Activated naive CD8-positive, alpha-beta T cell treated with anti-CD3 and anti-CD28 coated beads for 36 hours (primary cell): ENCODE results near the gene HSPB8. TPM values are rescaled to one million over a fixed set of nuclear protein-coding genes. Genes with fewer than 3 reads are reported as not detected.

ENCODE experiments used
- DNase-seq: peaks from one replicate; pipeline ENCODE4 v3.0.0; 2021
- H3K27ac Mint-ChIP-seq: one replicate; pipeline ENCODE4 v1.8.0; 2022; ENCODE audit warnings: mild to moderate bottlenecking, moderate library complexity, mixed read lengths
- H3K27me3 Mint-ChIP-seq: one replicate; pipeline ENCODE4 v1.8.0; 2022; ENCODE audit warnings: mild to moderate bottlenecking, mixed read lengths
- H3K36me3 Mint-ChIP-seq: one replicate; pipeline ENCODE4 v1.8.0; 2021; ENCODE audit warnings: mild to moderate bottlenecking, mixed read lengths
- H3K4me1 Mint-ChIP-seq: one replicate; pipeline ENCODE4 v1.8.0; 2021; ENCODE audit warnings: mixed read lengths
- H3K4me3 Mint-ChIP-seq: one replicate; pipeline ENCODE4 v1.8.0; 2022; ENCODE audit warnings: mild to moderate bottlenecking, moderate library complexity, mixed read lengths
- H3K9me3 Mint-ChIP-seq: one replicate; pipeline ENCODE4 v1.8.0; 2022; ENCODE audit warnings: mixed read lengths
- total RNA-seq, 2 experiments: library from RNA; stranded (reverse); gene quantifications; one replicate each; pipeline ENCODE4 v1.2.3, GENCODE V29; 2021

Gene HSPB8
- total RNA-seq, 2 experiments from 2014 or later = not detected

DNA sequence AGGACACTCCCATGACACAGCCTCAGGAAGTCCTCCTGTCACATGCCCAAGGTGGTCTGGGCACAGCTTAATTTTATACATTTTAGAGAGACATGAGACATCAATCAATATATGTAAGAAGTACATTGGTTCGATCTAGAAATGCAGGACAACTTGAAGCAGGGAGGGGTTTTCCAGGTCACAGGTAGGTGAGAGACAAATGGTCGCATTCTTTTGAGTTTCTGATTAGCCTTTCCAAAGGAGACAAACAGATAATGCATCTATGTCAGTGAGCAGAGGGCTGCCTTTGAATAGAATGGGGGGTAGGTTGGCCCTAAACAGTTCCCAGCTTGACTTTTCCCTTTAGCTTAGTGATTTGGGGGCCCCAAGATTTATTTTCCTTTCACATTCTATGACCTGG lies 2.5 kb downstream of the HSPB8 start:
- Mint-ChIP-seq H3K36me3 (no peaks in the 10 kb centered on the region), H3K4me1 (no peaks in the 10 kb centered on the region), H3K27me3 (peaks cover 34% of the 10 kb centered on the region), H3K4me3 (no peak overlapping the region), H3K27ac (no peak overlapping the region), H3K9me3 (no peaks in the 10 kb centered on the region)
- no peak for DNase-seq

DNA sequence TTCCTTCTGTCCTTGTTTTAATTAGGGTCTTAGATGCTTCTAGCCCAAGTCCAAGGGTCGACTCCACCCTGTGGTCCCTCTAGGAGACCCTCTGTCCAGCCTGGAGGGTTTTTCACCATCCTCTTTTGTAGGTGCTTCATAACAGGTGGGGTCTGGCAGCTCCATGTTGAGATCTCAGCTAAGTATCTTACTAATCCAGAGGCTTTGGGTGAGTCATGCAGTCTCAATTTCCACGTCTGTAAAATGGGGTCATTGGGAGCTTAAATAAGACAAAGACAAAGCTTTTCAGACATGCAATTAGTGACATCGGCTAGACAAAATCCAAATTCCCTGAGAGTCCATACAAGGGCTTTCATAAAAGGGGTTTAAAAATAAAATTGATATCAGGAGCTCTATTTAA lies 3.2 kb downstream of the HSPB8 start:
- Mint-ChIP-seq H3K36me3 (no peaks in the 10 kb centered on the region), H3K27ac (no peak overlapping the region), H3K4me1 (no peaks in the 10 kb centered on the region), H3K9me3 (no peaks in the 10 kb centered on the region), H3K4me3 (no peak overlapping the region), H3K27me3 (peaks cover 26% of the 10 kb centered on the region)
- no peak for DNase-seq

GRCh38 chr12:119182701-119183493 lies 4.2 kb downstream of the HSPB8 start:
- Mint-ChIP-seq H3K36me3 (no peaks in the 10 kb centered on the region), H3K27ac (no peak overlapping the region), H3K27me3 (peaks cover 18% of the 10 kb centered on the region), H3K4me3 (no peak overlapping the region), H3K4me1 (no peaks in the 10 kb centered on the region), H3K9me3 (no peaks in the 10 kb centered on the region)
- DNase-seq = no peak

DNA sequence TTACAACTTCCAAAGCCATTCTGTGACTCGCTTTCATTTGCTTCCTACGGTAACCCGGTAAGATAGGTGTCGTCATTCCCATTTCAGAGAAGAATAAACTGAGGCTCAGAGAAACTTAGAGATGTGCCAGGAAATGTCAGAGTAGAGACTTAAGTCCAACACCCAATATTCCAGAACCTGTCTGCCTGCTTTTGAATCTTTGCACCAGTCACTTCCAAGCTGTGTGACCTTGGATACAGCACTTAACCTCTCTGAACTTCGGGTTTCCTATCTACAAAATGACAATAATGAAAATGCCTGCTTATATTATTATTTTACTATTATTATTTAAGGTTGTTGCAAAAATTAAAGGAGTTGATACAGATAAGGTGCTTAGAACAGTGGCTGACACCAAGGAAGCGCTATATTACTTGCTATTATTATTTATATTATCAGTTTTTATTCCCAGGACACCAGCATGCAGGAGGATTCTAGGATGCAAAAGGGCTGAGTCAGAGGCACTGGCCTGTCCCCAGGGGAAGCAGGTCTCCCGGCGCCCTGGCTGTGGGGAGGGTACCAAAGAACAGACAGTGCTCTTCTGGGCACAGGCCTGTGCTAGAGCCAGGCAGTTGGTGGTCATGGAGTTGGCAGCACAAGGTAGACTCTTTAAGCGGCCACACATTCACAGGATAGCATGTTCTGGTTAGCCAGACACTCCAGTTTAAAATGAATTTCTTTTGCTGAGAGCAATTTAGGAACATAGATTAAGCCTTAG lies 5.4 kb downstream of the HSPB8 start:
- DNase-seq = no peak
- Mint-ChIP-seq H3K4me1 (no peaks in the 10 kb centered on the region), H3K9me3 (no peaks in the 10 kb centered on the region), H3K27ac (no peak overlapping the region), H3K27me3 (peaks cover 8% of the 10 kb centered on the region), H3K4me3 (no peak overlapping the region), H3K36me3 (no peaks in the 10 kb centered on the region)

DNA sequence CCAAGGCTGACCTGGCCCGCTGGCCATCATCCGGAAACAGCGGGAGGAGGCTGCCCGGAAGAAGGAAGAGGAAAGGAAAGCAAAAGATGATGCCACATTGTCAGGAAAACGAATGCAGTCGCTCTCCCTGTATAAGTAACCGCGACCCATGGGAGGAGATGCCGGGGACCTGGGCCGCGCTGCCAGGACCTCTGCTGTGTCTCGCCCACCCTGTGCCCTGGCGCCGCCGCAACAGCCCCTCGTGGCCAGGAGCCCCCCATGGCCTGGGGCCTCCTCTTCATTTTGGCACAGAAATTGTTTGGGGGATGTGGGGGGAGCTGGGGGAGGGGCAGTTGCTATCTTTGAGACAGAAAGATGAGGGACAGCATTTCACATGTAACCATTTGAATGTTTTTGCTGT lies 16.5 kb downstream of the HSPB8 start:
- Mint-ChIP-seq H3K4me1 (no peaks in the 10 kb centered on the region), H3K27ac (no peak overlapping the region), H3K4me3 (no peak overlapping the region), H3K27me3 (no peaks in the 10 kb centered on the region), H3K36me3 (no peaks in the 10 kb centered on the region), H3K9me3 (no peaks in the 10 kb centered on the region)
- DNase-seq = no peak

DNA sequence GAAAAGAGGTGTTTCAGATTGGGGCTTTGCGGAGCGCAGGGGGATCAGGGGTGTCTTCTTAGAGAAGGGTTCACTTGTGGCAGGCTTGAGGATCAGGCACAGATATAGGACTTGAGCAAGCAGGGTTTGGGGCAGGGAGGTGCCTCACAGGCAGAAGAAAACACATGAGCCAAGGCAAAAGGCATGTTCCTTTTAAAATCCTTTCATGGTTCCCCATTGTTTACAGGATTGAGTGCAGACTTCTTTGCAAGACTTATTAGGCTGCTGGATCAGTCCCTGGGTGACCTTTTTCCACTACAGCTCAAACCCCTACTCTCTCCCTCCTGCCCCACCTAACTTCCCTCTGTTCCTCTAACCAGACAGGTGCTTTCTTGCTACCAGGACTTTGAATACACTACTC lies 19.7 kb downstream of the HSPB8 start:
- H3K27ac Mint-ChIP-seq = no peak overlapping the region
- H3K9me3 Mint-ChIP-seq = no peaks in the 10 kb centered on the region
- H3K4me1 Mint-ChIP-seq = no peaks in the 10 kb centered on the region
- no peaks in the 10 kb centered on the region for H3K36me3 Mint-ChIP-seq
- DNase-seq = no peak
- H3K4me3 Mint-ChIP-seq = no peak overlapping the region
- no peaks in the 10 kb centered on the region for H3K27me3 Mint-ChIP-seq

DNA sequence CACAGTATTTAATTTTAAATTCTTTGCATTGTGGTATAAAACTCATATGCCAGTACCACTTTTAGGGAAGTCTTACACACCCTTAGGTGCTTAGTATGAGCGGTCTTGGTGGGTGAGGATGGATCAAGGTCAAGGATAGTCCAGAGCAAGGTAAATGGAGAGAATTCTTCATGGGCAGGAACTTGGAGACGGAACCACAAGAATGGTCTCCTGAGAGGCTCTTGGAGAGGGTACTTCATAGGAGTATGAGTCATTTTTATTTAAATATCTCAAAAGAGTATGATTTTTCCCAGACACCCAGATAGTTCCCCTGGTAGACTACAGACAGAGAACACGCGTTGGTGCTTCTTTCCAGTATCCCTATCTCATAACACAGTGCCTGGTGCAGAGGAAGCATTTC lies 21.9 kb downstream of the HSPB8 start:
- Mint-ChIP-seq H3K27me3 (no peaks in the 10 kb centered on the region), H3K4me1 (no peaks in the 10 kb centered on the region), H3K9me3 (no peaks in the 10 kb centered on the region), H3K27ac (no peak overlapping the region), H3K4me3 (no peak overlapping the region), H3K36me3 (no peaks in the 10 kb centered on the region)
- no peak for DNase-seq

DNA sequence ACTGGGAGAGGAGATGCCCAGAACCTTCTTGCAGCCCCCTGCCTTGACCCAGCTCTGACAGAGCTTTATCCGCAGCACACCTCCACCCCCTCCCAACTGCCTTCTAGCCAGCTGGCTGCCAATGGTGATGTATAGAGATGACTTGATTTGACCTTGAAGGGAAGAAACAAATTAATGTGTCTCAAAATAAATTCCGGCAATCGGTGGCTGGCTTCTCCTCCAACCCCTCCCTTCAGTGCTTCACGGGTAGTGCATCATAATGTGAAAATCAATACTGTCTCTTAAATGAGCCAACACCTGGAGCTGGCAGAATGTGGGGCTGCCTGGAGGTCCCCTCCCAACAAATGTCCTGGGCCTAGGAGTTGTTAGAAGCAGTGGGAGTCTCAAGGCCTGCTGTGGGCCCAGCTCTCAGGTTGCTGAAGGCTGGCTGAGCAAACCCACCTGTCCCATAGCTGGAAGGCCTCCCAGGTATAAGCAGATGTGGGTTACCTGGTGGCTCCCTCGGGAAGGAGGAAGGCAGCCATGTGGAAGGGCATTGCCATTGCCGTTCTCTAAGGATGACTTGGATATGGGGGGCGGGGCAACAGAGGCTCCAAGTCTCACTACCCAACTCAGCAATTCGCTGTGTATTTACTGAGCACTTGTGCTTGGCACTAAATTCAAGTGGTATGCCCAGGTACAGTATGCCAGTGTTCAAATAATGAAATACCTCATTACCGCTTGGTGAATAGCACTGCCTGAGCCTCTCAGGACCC lies 23.2 kb downstream of the HSPB8 start:
- DNase-seq = no peak
- H3K27me3 Mint-ChIP-seq = no peaks in the 10 kb centered on the region
- H3K4me1 Mint-ChIP-seq = no peaks in the 10 kb centered on the region
- H3K36me3 Mint-ChIP-seq = no peaks in the 10 kb centered on the region
- no peak overlapping the region for H3K27ac Mint-ChIP-seq
- H3K9me3 Mint-ChIP-seq = no peaks in the 10 kb centered on the region
- no peak overlapping the region for H3K4me3 Mint-ChIP-seq

- no peak overlapping the region for H3K4me3 Mint-ChIP-seq
- H3K27me3 Mint-ChIP-seq = no peaks in the 10 kb centered on the region
- H3K36me3 Mint-ChIP-seq = no peaks in the 10 kb centered on the region
- no peak for DNase-seq
- H3K27ac Mint-ChIP-seq = no peak overlapping the region
- H3K4me1 Mint-ChIP-seq = no peaks in the 10 kb centered on the region
- no peaks in the 10 kb centered on the region for H3K9me3 Mint-ChIP-seq
These were observed 23.8 kb downstream of the HSPB8 start for GRCh38 chr12:119202544-119202943.

GRCh38 chr12:119204131-119204530 lies 25.4 kb downstream of the HSPB8 start:
- Mint-ChIP-seq H3K27me3 (no peaks in the 10 kb centered on the region), H3K36me3 (no peaks in the 10 kb centered on the region)

GRCh38 chr12:119204671-119205285 lies 26.0 kb downstream of the HSPB8 start:
- Mint-ChIP-seq H3K4me3 (no peak overlapping the region), H3K4me1 (no peaks in the 10 kb centered on the region), H3K36me3 (no peaks in the 10 kb centered on the region), H3K27me3 (no peaks in the 10 kb centered on the region), H3K9me3 (peaks cover 1% of the 10 kb centered on the region), H3K27ac (no peak overlapping the region)
- DNase-seq = no peak

More at GRCh38 chr12:119204131-119204530, 25.4 kb downstream of the HSPB8 start:
- H3K27ac Mint-ChIP-seq = no peak overlapping the region
- no peak overlapping the region for H3K4me3 Mint-ChIP-seq
- H3K4me1 Mint-ChIP-seq = no peaks in the 10 kb centered on the region
- H3K9me3 Mint-ChIP-seq = no peaks in the 10 kb centered on the region
- no peak for DNase-seq

DNA sequence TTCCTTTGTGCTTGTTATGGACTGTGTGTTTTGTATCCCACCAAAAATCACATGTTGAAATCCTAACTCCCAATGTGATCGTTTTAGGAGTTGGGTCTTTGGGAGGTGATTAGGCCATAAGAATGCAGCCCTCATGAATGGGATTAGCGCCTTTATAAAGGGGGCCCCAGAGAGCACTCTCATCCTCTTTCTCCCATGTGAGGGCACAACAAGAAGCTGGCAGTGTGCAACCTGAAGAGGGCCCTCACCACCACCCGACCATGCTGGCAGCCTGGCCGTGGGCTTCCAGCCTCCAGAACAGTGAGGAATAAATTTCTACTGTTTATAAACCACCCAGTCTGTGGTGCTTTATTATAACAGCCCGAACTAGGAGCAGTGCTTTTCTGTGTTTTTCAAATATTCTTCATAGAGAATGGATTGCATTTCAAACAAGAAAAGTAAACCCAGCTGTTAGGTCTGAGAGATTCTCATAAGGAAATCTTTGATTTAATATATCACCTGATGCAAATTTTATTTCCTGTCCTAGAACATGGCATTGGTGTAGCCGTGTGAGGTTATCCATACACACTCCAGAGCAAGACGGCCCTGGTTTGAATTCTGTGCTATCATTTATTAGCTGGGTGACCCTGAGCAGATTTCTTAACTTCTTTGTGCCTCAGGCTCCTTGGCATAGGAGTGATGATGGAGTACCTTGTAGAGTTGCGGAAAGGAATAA lies 27.8 kb downstream of the HSPB8 start:
- Mint-ChIP-seq H3K27ac (no peak overlapping the region), H3K4me3 (no peak overlapping the region), H3K36me3 (no peaks in the 10 kb centered on the region), H3K4me1 (no peaks in the 10 kb centered on the region), H3K9me3 (peaks cover 1% of the 10 kb centered on the region), H3K27me3 (no peaks in the 10 kb centered on the region)
- no peak for DNase-seq

- H3K27ac Mint-ChIP-seq = no peak overlapping the region
These were observed 28.4 kb downstream of the HSPB8 start for GRCh38 chr12:119207063-119207560.

GRCh38 chr12:119208626-119209061 lies 29.9 kb downstream of the HSPB8 start:
- Mint-ChIP-seq H3K4me3 (no peak overlapping the region), H3K36me3 (no peaks in the 10 kb centered on the region), H3K27ac (no peak overlapping the region), H3K9me3 (peaks cover 1% of the 10 kb centered on the region), H3K27me3 (no peaks in the 10 kb centered on the region), H3K4me1 (no peaks in the 10 kb centered on the region)
- no peak for DNase-seq

More at GRCh38 chr12:119207063-119207560, 28.4 kb downstream of the HSPB8 start:
- no peak for DNase-seq
- Mint-ChIP-seq H3K27me3 (no peaks in the 10 kb centered on the region), H3K9me3 (peaks cover 1% of the 10 kb centered on the region), H3K4me1 (no peaks in the 10 kb centered on the region), H3K36me3 (no peaks in the 10 kb centered on the region), H3K4me3 (no peak overlapping the region)
